ENCODE data around the gene KRTAP12-3.

The KRTAP12-3 gene

DNA sequence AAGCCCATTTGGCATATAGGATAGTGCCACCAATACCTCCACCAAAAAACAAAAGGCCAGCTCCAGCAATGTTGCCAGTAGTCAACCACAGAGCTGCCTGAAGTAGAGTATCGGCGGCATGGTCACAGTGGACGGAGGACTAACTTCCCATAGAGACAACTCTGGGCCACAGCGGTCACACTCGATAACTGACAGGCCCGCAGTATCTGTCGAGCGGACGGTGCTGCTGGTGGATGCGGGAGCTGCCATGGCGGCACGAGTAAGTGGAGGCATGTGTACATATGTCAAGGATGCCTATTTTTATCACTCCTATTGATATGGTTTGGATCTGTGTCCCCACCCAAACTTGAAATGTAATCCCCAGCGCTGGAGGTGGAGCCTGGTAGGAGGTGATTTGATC lies 20.1 kb downstream of the KRTAP12-3 start:
- no peak overlapping the region for H3K4me3 ChIP-seq (replicated peaks; ENCODE audit: low read depth, low read length)
- TF ChIP-seq, protein P1, sequence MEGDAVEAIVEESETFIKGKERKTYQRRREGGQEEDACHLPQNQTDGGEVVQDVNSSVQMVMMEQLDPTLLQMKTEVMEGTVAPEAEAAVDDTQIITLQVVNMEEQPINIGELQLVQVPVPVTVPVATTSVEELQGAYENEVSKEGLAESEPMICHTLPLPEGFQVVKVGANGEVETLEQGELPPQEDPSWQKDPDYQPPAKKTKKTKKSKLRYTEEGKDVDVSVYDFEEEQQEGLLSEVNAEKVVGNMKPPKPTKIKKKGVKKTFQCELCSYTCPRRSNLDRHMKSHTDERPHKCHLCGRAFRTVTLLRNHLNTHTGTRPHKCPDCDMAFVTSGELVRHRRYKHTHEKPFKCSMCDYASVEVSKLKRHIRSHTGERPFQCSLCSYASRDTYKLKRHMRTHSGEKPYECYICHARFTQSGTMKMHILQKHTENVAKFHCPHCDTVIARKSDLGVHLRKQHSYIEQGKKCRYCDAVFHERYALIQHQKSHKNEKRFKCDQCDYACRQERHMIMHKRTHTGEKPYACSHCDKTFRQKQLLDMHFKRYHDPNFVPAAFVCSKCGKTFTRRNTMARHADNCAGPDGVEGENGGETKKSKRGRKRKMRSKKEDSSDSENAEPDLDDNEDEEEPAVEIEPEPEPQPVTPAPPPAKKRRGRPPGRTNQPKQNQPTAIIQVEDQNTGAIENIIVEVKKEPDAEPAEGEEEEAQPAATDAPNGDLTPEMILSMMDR (IDR thresholded peaks at IDR 0.05; ENCODE audit: insufficient read depth, low read length, poor library complexity, severe bottlenecking): no peak
- no peaks in the 10 kb centered on the region; the same call in none of the 2 replicates for H3K27me3 ChIP-seq (replicated peaks; ENCODE audit: control insufficient read depth, insufficient read depth, low read length)
- DNase-seq (ENCODE audit: extremely low read depth, insufficient read length): no peak
- no peaks in the 10 kb centered on the region for H3K36me3 ChIP-seq (ENCODE audit: control insufficient read depth, insufficient read depth, low read length)

DNA sequence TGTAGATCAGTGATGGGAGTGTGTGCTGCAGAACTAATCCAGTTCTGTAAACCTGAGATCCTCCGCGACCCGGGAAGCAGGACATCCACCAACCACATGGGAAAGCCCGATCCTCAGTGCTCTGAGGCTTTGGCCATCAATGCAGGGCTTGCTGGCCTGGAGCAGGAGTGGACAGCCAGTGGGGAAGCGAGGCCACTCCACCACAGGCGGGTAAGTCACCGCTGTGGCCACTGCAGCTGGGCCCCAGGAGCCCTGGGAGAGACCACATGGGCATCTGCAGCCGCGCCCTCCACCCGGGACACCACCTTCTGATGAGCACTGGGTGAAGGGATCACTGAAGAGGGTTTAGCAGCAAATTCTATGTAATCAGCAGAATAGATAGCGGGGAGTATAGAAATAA lies 23.4 kb downstream of the KRTAP12-3 start:
- no peak for DNase-seq (ENCODE audit: extremely low read depth, insufficient read length)
- TF ChIP-seq, protein P1 (IDR thresholded peaks at IDR 0.05; ENCODE audit: insufficient read depth, low read length, poor library complexity, severe bottlenecking): no peak
- H3K36me3 ChIP-seq (ENCODE audit: control insufficient read depth, insufficient read depth, low read length): no peaks in the 10 kb centered on the region
- no peak overlapping the region for H3K4me3 ChIP-seq (replicated peaks; ENCODE audit: low read depth, low read length)
- H3K27me3 ChIP-seq (replicated peaks; ENCODE audit: control insufficient read depth, insufficient read depth, low read length): no peaks in the 10 kb centered on the region; the same call in none of the 2 replicates

DNA sequence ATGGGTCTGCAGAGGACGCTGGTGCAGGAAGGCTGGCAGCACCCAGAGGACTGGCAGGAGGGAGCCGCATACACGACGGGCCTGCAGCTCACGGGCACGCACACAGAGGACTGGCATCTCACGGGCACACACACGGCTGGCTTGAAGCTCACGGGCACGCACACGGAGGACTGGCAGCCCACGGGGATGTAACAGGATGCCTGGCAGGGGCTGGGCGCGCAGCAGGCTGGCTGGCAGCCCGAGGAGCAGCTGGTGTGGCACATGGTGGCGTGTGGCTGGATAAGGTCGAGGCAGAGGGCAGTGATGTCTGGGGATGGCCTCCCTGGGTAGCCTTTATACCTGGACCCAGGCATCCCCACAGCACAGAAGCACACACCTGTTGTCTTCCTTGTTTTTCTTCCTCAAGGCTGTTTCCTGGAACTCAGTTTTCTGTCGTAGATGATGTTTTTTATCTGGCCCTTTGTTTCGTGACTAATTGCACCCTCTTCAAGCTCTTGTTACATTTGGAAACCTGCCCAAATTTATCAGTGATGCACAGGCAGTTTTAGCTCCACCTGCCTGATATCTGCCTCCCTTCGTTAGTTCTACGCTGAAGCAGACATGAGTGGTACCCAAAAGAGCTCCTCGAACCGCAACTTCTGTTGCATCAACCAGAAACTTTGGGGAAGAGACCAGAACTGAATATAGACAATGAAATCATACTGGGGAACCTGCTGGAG lies 24.3 kb downstream of the KRTAP12-3 start, which contains the start of gene KRTAP12-1:
Gene KRTAP12-1 (minus strand): TSS at position 303 of the 719 bp plus-strand sequence. CDS start 40 bp downstream, at position 263.
- Histone ChIP-seq H3K27me3 (replicated peaks; ENCODE audit: control insufficient read depth, insufficient read depth, low read length) (no peaks in the 10 kb centered on the region; the same call in none of the 2 replicates), H3K4me3 (replicated peaks; ENCODE audit: low read depth, low read length) (no peak within 1 kb of the TSS), H3K36me3 (ENCODE audit: control insufficient read depth, insufficient read depth, low read length) (no peaks in the 10 kb centered on the region)
- DNase-seq (ENCODE audit: extremely low read depth, insufficient read length): no peak
- TF ChIP-seq, protein P1 (IDR thresholded peaks at IDR 0.05; ENCODE audit: insufficient read depth, low read length, poor library complexity, severe bottlenecking): no peak

- Histone ChIP-seq H3K4me3 (replicated peaks; ENCODE audit: low read depth, low read length) (no peak overlapping the region), H3K27me3 (replicated peaks; ENCODE audit: control insufficient read depth, insufficient read depth, low read length) (no peaks in the 10 kb centered on the region; the same call in 1 of the 2 replicates), H3K36me3 (ENCODE audit: control insufficient read depth, insufficient read depth, low read length) (no peaks in the 10 kb centered on the region)
- no peak for DNase-seq (ENCODE audit: extremely low read depth, insufficient read length)
- TF ChIP-seq, protein P1 (IDR thresholded peaks at IDR 0.05; ENCODE audit: insufficient read depth, low read length, poor library complexity, severe bottlenecking): no peak
Measured at GRCh38 chr21:44682580-44683151, 24.9 kb downstream of the KRTAP12-3 start.

DNA sequence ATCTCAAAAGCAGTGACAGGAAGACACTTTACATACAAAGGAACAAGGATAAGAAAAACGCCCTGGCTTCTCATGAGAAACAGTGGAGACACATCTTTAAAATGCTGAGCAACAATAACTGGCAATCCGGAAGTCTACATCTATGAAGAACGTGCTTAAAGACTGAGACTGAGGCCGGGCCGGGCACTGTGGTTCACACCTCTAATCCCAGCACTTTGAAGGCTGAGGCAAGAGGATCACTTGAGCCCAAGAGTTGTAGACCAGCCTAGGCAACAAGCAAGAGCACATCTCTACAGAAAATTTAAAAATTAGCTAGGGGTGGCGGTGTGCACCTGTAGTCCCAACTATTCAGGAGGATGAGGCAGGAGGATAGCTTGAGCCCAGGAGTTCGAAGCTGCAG lies 26.3 kb downstream of the KRTAP12-3 start:
- Histone ChIP-seq H3K27me3 (replicated peaks; ENCODE audit: control insufficient read depth, insufficient read depth, low read length) (no peaks in the 10 kb centered on the region; the same call in 1 of the 2 replicates), H3K36me3 (ENCODE audit: control insufficient read depth, insufficient read depth, low read length) (no peaks in the 10 kb centered on the region), H3K4me3 (replicated peaks; ENCODE audit: low read depth, low read length) (no peak overlapping the region)
- DNase-seq (ENCODE audit: extremely low read depth, insufficient read length): no peak
- TF ChIP-seq, protein P1 (IDR thresholded peaks at IDR 0.05; ENCODE audit: insufficient read depth, low read length, poor library complexity, severe bottlenecking): no peak

Data from GM06990 (cell line).